ENCODE results near the gene UBE2L3. TPM values are rescaled to one million over a fixed set of nuclear protein-coding genes. Genes with fewer than 3 reads are reported as not detected.
"Not testable (repeated sequence)": the region's sequence is repeated elsewhere in the genome, so short reads cannot be mapped to it uniquely, and the experiment has no call there.

UBE2L3 gene
- total RNA-seq, result 10 to 100 TPM; 23.1 to 94.2 (median 42.0) TPM
- polyA plus RNA-seq, result 10 to 100 TPM; 46.1 to 58.0 (median 55.2) TPM
- long read RNA-seq, donor 1, transcript UBE2L3-201 (4 exons, 3,028 nt), result major isoform, 20 of 20 reads
- long read RNA-seq, donor 1, partial matches to known transcripts, result 0 of 20 reads
- long read RNA-seq, donor 1, other reads (novel, unspliced or antisense), result 0 of 20 reads
- long read RNA-seq, donor 2, transcript UBE2L3-201 (4 exons, 3,028 nt), result major isoform, 18 of 18 reads
- long read RNA-seq, donor 2, partial matches to known transcripts, result 0 of 18 reads
- long read RNA-seq, donor 2, other reads (novel, unspliced or antisense), result 0 of 18 reads
- long read RNA-seq, donor 3, transcript UBE2L3-201 (4 exons, 3,028 nt), result major isoform, 13 of 19 reads
- long read RNA-seq, donor 3, partial matches to known transcripts, result 6 of 19 reads
- long read RNA-seq, donor 3, other reads (novel, unspliced or antisense), result 0 of 19 reads
- long read RNA-seq, donor 4, partial matches to known transcripts, result 0 of 5 reads
- long read RNA-seq, donor 4, other reads (novel, unspliced or antisense), result 0 of 5 reads
- long read RNA-seq, donor 5, transcript UBE2L3-201 (4 exons, 3,028 nt), result major isoform, 35 of 52 reads
- long read RNA-seq, donor 5, partial matches to known transcripts, result 16 of 52 reads
- long read RNA-seq, donor 5, other reads (novel, unspliced or antisense), result 0 of 52 reads
- long read RNA-seq, donor 6, transcript UBE2L3-201 (4 exons, 3,028 nt), result major isoform, 61 of 64 reads
- long read RNA-seq, donor 6, partial matches to known transcripts, result 0 of 64 reads
- long read RNA-seq, donor 6, other reads (novel, unspliced or antisense), result 0 of 64 reads
- long read RNA-seq, donor 7, transcript UBE2L3-201 (4 exons, 3,028 nt), result major isoform, 56 of 93 reads
- long read RNA-seq, donor 7, partial matches to known transcripts, result 28 of 93 reads
- long read RNA-seq, donor 7, other reads (novel, unspliced or antisense), result 9 of 93 reads
- long read RNA-seq, donor 8, transcript UBE2L3-201 (4 exons, 3,028 nt), result major isoform, 40 of 40 reads
- long read RNA-seq, donor 8, partial matches to known transcripts, result 0 of 40 reads
- long read RNA-seq, donor 8, other reads (novel, unspliced or antisense), result 0 of 40 reads
- long read RNA-seq, donor 9, transcript UBE2L3-201 (4 exons, 3,028 nt), result major isoform, 50 of 57 reads
- long read RNA-seq, donor 9, partial matches to known transcripts, result 6 of 57 reads
- long read RNA-seq, donor 9, other reads (novel, unspliced or antisense), result 0 of 57 reads
- long read RNA-seq, donor 10, transcript UBE2L3-201 (4 exons, 3,028 nt), result major isoform, 10 of 10 reads
- long read RNA-seq, donor 10, partial matches to known transcripts, result 0 of 10 reads
- long read RNA-seq, donor 10, other reads (novel, unspliced or antisense), result 0 of 10 reads

- WGBS, 5 donors, result 0 to 3% (median 0%) methylated on average over 20 to 85 of the region's 85 CpGs
- peak within 1 kb of the TSS; percentile 93 to 97 (median 95) for H3K27ac ChIP-seq
- intact Hi-C loops (cut with DNase I; ENCODE audit: low total_unique reads), result no loop called here
Measured at GRCh38 chr22:21567456-21568346, at the start of gene UBE2L3. Gene UBE2L3, plus strand, starts transcription at chr22:21567714. Its CDS starts 31 bp downstream, at chr22:21567745.

GRCh38 chr22:21526705-21527500 lies 40.6 kb upstream of the UBE2L3 start:
- H3K9me3 ChIP-seq; DNase-seq; intact Hi-C loops (cut with DNase I; ENCODE audit: low total_unique reads); H3K4me1 ChIP-seq; H3K36me3 ChIP-seq; H3K4me3 ChIP-seq; H3K27ac ChIP-seq; H3K27me3 ChIP-seq: not testable (repeated sequence)
- WGBS, 5 donors, result no CpG with 5 or more reads among the region's 6 CpGs

More at GRCh38 chr22:21567456-21568346, at the start of gene UBE2L3:
- no peaks in the 10 kb centered on the region for H3K36me3 ChIP-seq
- DNase-seq, result peak; percentile 82 to 94
- H3K4me3 ChIP-seq, result peak within 1 kb of the TSS; percentile 87 to 97 (median 95)
- no peaks in the 10 kb centered on the region for H3K9me3 ChIP-seq
- TF ChIP-seq POLR2A (IDR thresholded peaks at IDR 0.05) (no peak), CTCF (IDR thresholded peaks at IDR 0.05) (no peak), POLR2AphosphoS5 (IDR thresholded peaks at IDR 0.05) (peak; percentile 70 to 86 (median 79)), EP300 (IDR thresholded peaks at IDR 0.05) (no peak)
- H3K4me1 ChIP-seq, result peaks cover 36 to 49% (median 43%) of the 10 kb centered on the region in 4 donors
- H3K27me3 ChIP-seq, result no peaks in the 10 kb centered on the region

- intact Hi-C loops (cut with DNase I; ENCODE audit: low total_unique reads); H3K27me3 ChIP-seq; H3K36me3 ChIP-seq; H3K4me1 ChIP-seq; H3K9me3 ChIP-seq; DNase-seq; H3K4me3 ChIP-seq; H3K27ac ChIP-seq: not testable (repeated sequence)
- WGBS, 5 donors, result no CpG with 5 or more reads among the region's 5 CpGs
Measured at GRCh38 chr22:21531525-21531924, 36.0 kb upstream of the UBE2L3 start.

- intact Hi-C loops (cut with DNase I; ENCODE audit: low total_unique reads); H3K27ac ChIP-seq; H3K9me3 ChIP-seq; H3K36me3 ChIP-seq; H3K4me3 ChIP-seq; H3K27me3 ChIP-seq; DNase-seq; H3K4me1 ChIP-seq: not testable (repeated sequence)
- WGBS, 5 donors, result no CpG with 5 or more reads among the region's 20 CpGs
Measured at GRCh38 chr22:21532863-21533648, 34.5 kb upstream of the UBE2L3 start.

GRCh38 chr22:21539862-21540261 lies 27.7 kb upstream of the UBE2L3 start:
- H3K9me3 ChIP-seq; DNase-seq; H3K27me3 ChIP-seq; H3K4me3 ChIP-seq; H3K27ac ChIP-seq; intact Hi-C loops (cut with DNase I; ENCODE audit: low total_unique reads); H3K4me1 ChIP-seq; H3K36me3 ChIP-seq: not testable (repeated sequence)
- WGBS, 5 donors, result no CpG with 5 or more reads among the region's 7 CpGs

GRCh38 chr22:21544432-21545322 lies 22.8 kb upstream of the UBE2L3 start:
- H3K27ac ChIP-seq; H3K4me1 ChIP-seq; H3K4me3 ChIP-seq; H3K36me3 ChIP-seq; intact Hi-C loops (cut with DNase I; ENCODE audit: low total_unique reads); H3K9me3 ChIP-seq; H3K27me3 ChIP-seq; DNase-seq: not testable (repeated sequence)
- WGBS, 5 donors, result 97 to 100% (median 99%) methylated on average over 1 of the region's 17 CpGs; no CpG with 5 or more reads in 2 of the 5 donors

GRCh38 chr22:21549558-21549957 lies 18.0 kb upstream of the UBE2L3 start:
- H3K27me3 ChIP-seq; H3K4me3 ChIP-seq; intact Hi-C loops (cut with DNase I; ENCODE audit: low total_unique reads); H3K36me3 ChIP-seq; H3K9me3 ChIP-seq; DNase-seq; H3K27ac ChIP-seq; H3K4me1 ChIP-seq: not testable (repeated sequence)
- no CpG with 5 or more reads among the region's 38 CpGs for WGBS, 5 donors

Measured in stomach (tissue), 19 donors.